ENCODE measurements around the gene ARHGEF6.

DNA sequence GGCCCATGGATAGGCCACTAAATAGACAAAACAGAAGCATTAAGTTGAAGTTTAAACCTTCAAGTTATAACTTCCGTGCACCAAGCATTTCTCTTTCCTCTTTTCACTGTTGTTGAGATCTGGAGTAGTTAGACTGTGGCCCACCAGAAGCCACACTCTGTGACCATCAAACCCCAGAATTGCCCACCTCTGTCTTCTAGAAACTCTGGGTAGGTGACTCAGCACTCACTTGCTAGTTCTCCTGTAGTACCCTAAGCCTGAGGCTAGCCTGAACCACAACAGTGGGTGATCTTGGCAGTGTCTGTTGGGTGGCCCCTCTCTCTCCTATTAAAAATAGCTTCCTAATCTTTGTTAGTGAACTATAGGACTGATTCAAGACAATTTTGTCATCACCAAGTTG, 157.3 kb downstream of the ARHGEF6 start:
- TF ChIP-seq, protein P1, sequence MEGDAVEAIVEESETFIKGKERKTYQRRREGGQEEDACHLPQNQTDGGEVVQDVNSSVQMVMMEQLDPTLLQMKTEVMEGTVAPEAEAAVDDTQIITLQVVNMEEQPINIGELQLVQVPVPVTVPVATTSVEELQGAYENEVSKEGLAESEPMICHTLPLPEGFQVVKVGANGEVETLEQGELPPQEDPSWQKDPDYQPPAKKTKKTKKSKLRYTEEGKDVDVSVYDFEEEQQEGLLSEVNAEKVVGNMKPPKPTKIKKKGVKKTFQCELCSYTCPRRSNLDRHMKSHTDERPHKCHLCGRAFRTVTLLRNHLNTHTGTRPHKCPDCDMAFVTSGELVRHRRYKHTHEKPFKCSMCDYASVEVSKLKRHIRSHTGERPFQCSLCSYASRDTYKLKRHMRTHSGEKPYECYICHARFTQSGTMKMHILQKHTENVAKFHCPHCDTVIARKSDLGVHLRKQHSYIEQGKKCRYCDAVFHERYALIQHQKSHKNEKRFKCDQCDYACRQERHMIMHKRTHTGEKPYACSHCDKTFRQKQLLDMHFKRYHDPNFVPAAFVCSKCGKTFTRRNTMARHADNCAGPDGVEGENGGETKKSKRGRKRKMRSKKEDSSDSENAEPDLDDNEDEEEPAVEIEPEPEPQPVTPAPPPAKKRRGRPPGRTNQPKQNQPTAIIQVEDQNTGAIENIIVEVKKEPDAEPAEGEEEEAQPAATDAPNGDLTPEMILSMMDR (IDR thresholded peaks at IDR 0.05; ENCODE audit: low read depth, low read length), result no peak
- TF ChIP-seq POLR2A (IDR thresholded peaks at IDR 0.05; ENCODE audit: extremely low read depth, insufficient read length), result no peak
